ENCODE results near the gene CYP46A1.

The CYP46A1 gene

GRCh38 chr14:99681832-99682148 lies 2.3 kb upstream of the CYP46A1 start:
- TF ChIP-seq, protein P1, sequence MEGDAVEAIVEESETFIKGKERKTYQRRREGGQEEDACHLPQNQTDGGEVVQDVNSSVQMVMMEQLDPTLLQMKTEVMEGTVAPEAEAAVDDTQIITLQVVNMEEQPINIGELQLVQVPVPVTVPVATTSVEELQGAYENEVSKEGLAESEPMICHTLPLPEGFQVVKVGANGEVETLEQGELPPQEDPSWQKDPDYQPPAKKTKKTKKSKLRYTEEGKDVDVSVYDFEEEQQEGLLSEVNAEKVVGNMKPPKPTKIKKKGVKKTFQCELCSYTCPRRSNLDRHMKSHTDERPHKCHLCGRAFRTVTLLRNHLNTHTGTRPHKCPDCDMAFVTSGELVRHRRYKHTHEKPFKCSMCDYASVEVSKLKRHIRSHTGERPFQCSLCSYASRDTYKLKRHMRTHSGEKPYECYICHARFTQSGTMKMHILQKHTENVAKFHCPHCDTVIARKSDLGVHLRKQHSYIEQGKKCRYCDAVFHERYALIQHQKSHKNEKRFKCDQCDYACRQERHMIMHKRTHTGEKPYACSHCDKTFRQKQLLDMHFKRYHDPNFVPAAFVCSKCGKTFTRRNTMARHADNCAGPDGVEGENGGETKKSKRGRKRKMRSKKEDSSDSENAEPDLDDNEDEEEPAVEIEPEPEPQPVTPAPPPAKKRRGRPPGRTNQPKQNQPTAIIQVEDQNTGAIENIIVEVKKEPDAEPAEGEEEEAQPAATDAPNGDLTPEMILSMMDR (IDR thresholded peaks at IDR 0.05; ENCODE audit: low read depth, low read length, missing control alignments): no peak
- in situ Hi-C loops (cut with HindIII; ENCODE audit: low sequenced_read_pairs): no loop called here
- no peak for DNase-seq (ENCODE audit: low read depth)
- H3K4me3 ChIP-seq (ENCODE audit: low read depth, low read length): no peak overlapping the region

- TF ChIP-seq, protein P1 (IDR thresholded peaks at IDR 0.05; ENCODE audit: low read depth, low read length, missing control alignments): peak; percentile 89
- DNase-seq (ENCODE audit: low read depth): peak; percentile 20
These were observed 1.1 kb upstream of the CYP46A1 start for GRCh38 chr14:99682809-99683618.

DNA sequence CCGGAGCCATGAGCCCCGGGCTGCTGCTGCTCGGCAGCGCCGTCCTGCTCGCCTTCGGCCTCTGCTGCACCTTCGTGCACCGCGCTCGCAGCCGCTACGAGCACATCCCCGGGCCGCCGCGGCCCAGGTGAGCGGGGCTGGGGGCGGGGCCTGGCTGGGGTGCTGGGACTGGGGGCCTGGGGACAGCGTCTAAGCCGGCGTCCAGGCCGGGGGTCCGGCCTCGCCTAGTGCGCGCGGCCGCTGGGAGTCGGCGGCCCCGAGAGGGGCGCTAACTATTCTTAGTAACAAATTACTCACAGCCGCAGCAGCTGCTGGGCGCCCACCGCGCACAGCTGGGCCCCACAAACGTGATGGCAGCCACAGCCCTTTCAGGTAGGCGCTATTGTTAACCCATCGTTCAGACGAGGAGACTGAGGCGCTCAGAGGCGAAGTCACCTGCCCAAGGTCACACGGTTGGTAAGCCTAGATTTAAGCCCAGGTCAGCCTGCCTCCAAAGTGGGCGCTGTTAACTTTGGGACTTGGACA lies 374 bp downstream of the CYP46A1 start:
- TF ChIP-seq, protein P1 (IDR thresholded peaks at IDR 0.05; ENCODE audit: low read depth, low read length, missing control alignments): no peak
- H3K4me3 ChIP-seq (ENCODE audit: low read depth, low read length): peak overlapping the region; percentile 46
- DNase-seq (ENCODE audit: low read depth): no peak
- in situ Hi-C loops (cut with HindIII; ENCODE audit: low sequenced_read_pairs): no loop called here

More at GRCh38 chr14:99682809-99683618, 1.1 kb upstream of the CYP46A1 start:
- peak overlapping the region; percentile 93 for H3K4me3 ChIP-seq (ENCODE audit: low read depth, low read length)
- in situ Hi-C loops (cut with HindIII; ENCODE audit: low sequenced_read_pairs): no loop called here

- in situ Hi-C loops (cut with HindIII; ENCODE audit: low sequenced_read_pairs): loop anchor here (5.0 kb wide), 1 partner anchor 37 kb away; no protein-coding TSS in a partner anchor
- DNase-seq (ENCODE audit: low read depth): no peak
- no peak overlapping the region for H3K4me3 ChIP-seq (ENCODE audit: low read depth, low read length)
- TF ChIP-seq, protein P1 (IDR thresholded peaks at IDR 0.05; ENCODE audit: low read depth, low read length, missing control alignments): no peak
These were observed 1.1 kb downstream of the CYP46A1 start for GRCh38 chr14:99685151-99685591.

- TF ChIP-seq, protein P1 (IDR thresholded peaks at IDR 0.05; ENCODE audit: low read depth, low read length, missing control alignments): no peak
- DNase-seq (ENCODE audit: low read depth): no peak
- in situ Hi-C loops (cut with HindIII; ENCODE audit: low sequenced_read_pairs): loop anchor here (5.0 kb wide), 1 partner anchor 37 kb away; no protein-coding TSS in a partner anchor
These were observed 1.5 kb downstream of the CYP46A1 start for GRCh38 chr14:99685596-99685995.

GRCh38 chr14:99686557-99687283 lies 2.6 kb downstream of the CYP46A1 start:
- H3K4me3 ChIP-seq (ENCODE audit: low read depth, low read length): no peak overlapping the region
- TF ChIP-seq, protein P1 (IDR thresholded peaks at IDR 0.05; ENCODE audit: low read depth, low read length, missing control alignments): no peak
- in situ Hi-C loops (cut with HindIII; ENCODE audit: low sequenced_read_pairs): loop anchor here (5.0 kb wide), 1 partner anchor 36 kb away; no protein-coding TSS in a partner anchor
- no peak for DNase-seq (ENCODE audit: low read depth)

More at GRCh38 chr14:99685596-99685995, 1.5 kb downstream of the CYP46A1 start:
- no peak overlapping the region for H3K4me3 ChIP-seq (ENCODE audit: low read depth, low read length)

All from astrocyte of the cerebellum (primary cell).